HEK293 (cell line): ENCODE measurements around the gene MAP3K7.

Source experiments
- AEBP2 ChIP-seq: fragments of 450-650 bp; formaldehyde crosslinking; IDR thresholded peaks from 2 replicates; pipeline ENCODE4 v1.5.1; 2016; ENCODE audit warnings: missing biosample characterization, missing genetic modification characterization, borderline replicate concordance
- BCL6B ChIP-seq: fragments of 450-650 bp; formaldehyde crosslinking; IDR thresholded peaks from 2 replicates; pipeline ENCODE4 v1.5.1; 2017; ENCODE audit warnings: missing biosample characterization, missing genetic modification characterization
- CTCF ChIP-seq: fragments of 450-650 bp; formaldehyde crosslinking; IDR thresholded peaks from 2 replicates; pipeline ENCODE4 v1.5.1; 2016; ENCODE audit warnings: missing biosample characterization, missing genetic modification characterization
- GLI2 ChIP-seq: fragments of 450-650 bp; formaldehyde crosslinking; IDR thresholded peaks from 2 replicates; pipeline ENCODE4; 2017; ENCODE audit warnings: missing biosample characterization, missing genetic modification characterization, low read depth, borderline replicate concordance
- GLI4 ChIP-seq: fragments of 450-650 bp; formaldehyde crosslinking; IDR thresholded peaks from 2 replicates; pipeline ENCODE4 v1.5.1; 2016; ENCODE audit warnings: missing biosample characterization, missing genetic modification characterization
- GLIS1 ChIP-seq: fragments of 450-650 bp; formaldehyde crosslinking; IDR thresholded peaks from 2 replicates; pipeline ENCODE4 v1.5.1; 2016; ENCODE audit warnings: missing biosample characterization, missing genetic modification characterization
- IKZF3 ChIP-seq: fragments of 450-650 bp; IDR thresholded peaks from 2 replicates; pipeline ENCODE4 v1.5.0; 2018; ENCODE audit warnings: missing biosample characterization, mild to moderate bottlenecking, missing genetic modification characterization, moderate library complexity
- KLF10 ChIP-seq: fragments of 450-650 bp; IDR thresholded peaks from 2 replicates; pipeline ENCODE4 v1.5.1; 2018; ENCODE audit warnings: missing biosample characterization, mild to moderate bottlenecking, missing genetic modification characterization
- MYNN ChIP-seq: fragments of 450-650 bp; formaldehyde crosslinking; IDR thresholded peaks from 2 replicates; pipeline ENCODE4 v1.5.1; 2016; ENCODE audit warnings: missing biosample characterization, missing genetic modification characterization, borderline replicate concordance
- SP7 ChIP-seq: fragments of 450-650 bp; formaldehyde crosslinking; IDR thresholded peaks from 2 replicates; pipeline ENCODE4 v1.5.1; 2016; ENCODE audit warnings: missing biosample characterization, missing genetic modification characterization
- TCF7L2 ChIP-seq: IDR thresholded peaks from 2 replicates; pipeline ENCODE4 v1.6.1; 2011; ENCODE audit warnings: low read depth, mild to moderate bottlenecking, inconsistent platforms, low read length, moderate library complexity, borderline replicate concordance
- ZFP3 ChIP-seq: fragments of 450-650 bp; formaldehyde crosslinking; IDR thresholded peaks from 2 replicates; pipeline ENCODE4 v1.5.1; 2016; ENCODE audit warnings: low read depth, missing biosample characterization, missing genetic modification characterization
- ZNF121 ChIP-seq: fragments of 450-650 bp; formaldehyde crosslinking; IDR thresholded peaks from 2 replicates; pipeline ENCODE4 v1.5.1; 2016; ENCODE audit warnings: missing biosample characterization, missing genetic modification characterization
- ZNF169 ChIP-seq: fragments of 450-650 bp; formaldehyde crosslinking; IDR thresholded peaks from 2 replicates; pipeline ENCODE4 v1.5.1; 2016; ENCODE audit warnings: missing biosample characterization, missing genetic modification characterization
- ZNF184 ChIP-seq: fragments of 450-650 bp; IDR thresholded peaks from 2 replicates; pipeline ENCODE4 v1.5.1; 2018; ENCODE audit warnings: missing biosample characterization, mild to moderate bottlenecking, missing genetic modification characterization
- ZNF248 ChIP-seq: fragments of 450-650 bp; formaldehyde crosslinking; IDR thresholded peaks from 2 replicates; pipeline ENCODE4 v1.5.1; 2017; ENCODE audit warnings: missing biosample characterization, missing genetic modification characterization
- ZNF311 ChIP-seq: fragments of 450-650 bp; formaldehyde crosslinking; IDR thresholded peaks from 2 replicates; pipeline ENCODE4 v1.5.1; 2017; ENCODE audit warnings: missing biosample characterization, missing genetic modification characterization, borderline replicate concordance
- ZNF362 ChIP-seq: fragments of 450-650 bp; formaldehyde crosslinking; IDR thresholded peaks from 2 replicates; pipeline ENCODE4 v1.5.1; 2016; ENCODE audit warnings: missing biosample characterization, missing genetic modification characterization
- ZNF394 ChIP-seq: fragments of 450-650 bp; formaldehyde crosslinking; IDR thresholded peaks from 2 replicates; pipeline ENCODE4 v1.5.1; 2016; ENCODE audit warnings: missing biosample characterization, missing genetic modification characterization, mild to moderate bottlenecking, moderate library complexity, borderline replicate concordance
- ZNF416 ChIP-seq: fragments of 450-650 bp; formaldehyde crosslinking; IDR thresholded peaks from 2 replicates; pipeline ENCODE4 v1.5.1; 2016; ENCODE audit warnings: missing biosample characterization, missing genetic modification characterization
- ZNF426 ChIP-seq: fragments of 450-650 bp; formaldehyde crosslinking; IDR thresholded peaks from 2 replicates; pipeline ENCODE4 v1.5.1; 2017; ENCODE audit warnings: missing biosample characterization, missing genetic modification characterization, mild to moderate bottlenecking, inconsistent platforms, moderate library complexity
- ZNF48 ChIP-seq: fragments of 450-650 bp; formaldehyde crosslinking; IDR thresholded peaks from 2 replicates; pipeline ENCODE4 v1.5.1; 2016; ENCODE audit warnings: missing biosample characterization, missing genetic modification characterization
- ZNF510 ChIP-seq: fragments of 450-650 bp; formaldehyde crosslinking; IDR thresholded peaks from 2 replicates; pipeline ENCODE4 v1.5.1; 2018; ENCODE audit warnings: mild to moderate bottlenecking, missing genetic modification characterization, missing biosample characterization; ENCODE audit not compliant: insufficient replicate concordance
- ZNF530 ChIP-seq: fragments of 450-650 bp; formaldehyde crosslinking; IDR thresholded peaks from 2 replicates; pipeline ENCODE4 v1.5.1; 2016; ENCODE audit warnings: low read depth, missing biosample characterization, missing genetic modification characterization
- ZNF558 ChIP-seq: fragments of 450-650 bp; formaldehyde crosslinking; IDR thresholded peaks from 2 replicates; pipeline ENCODE4 v1.5.1; 2016; ENCODE audit warnings: missing biosample characterization, missing genetic modification characterization
- ZNF585B ChIP-seq: fragments of 450-650 bp; formaldehyde crosslinking; IDR thresholded peaks from 2 replicates; pipeline ENCODE4 v1.5.1; 2016; ENCODE audit warnings: missing biosample characterization, missing genetic modification characterization
- ZNF600 ChIP-seq: fragments of 450-650 bp; formaldehyde crosslinking; IDR thresholded peaks from 2 replicates; pipeline ENCODE4 v1.5.1; 2016; ENCODE audit warnings: missing biosample characterization, missing genetic modification characterization
- ZNF664 ChIP-seq: fragments of 450-650 bp; formaldehyde crosslinking; IDR thresholded peaks from 2 replicates; pipeline ENCODE4 v1.5.1; 2016; ENCODE audit warnings: missing biosample characterization, missing genetic modification characterization
- ZNF704 ChIP-seq: fragments of 450-650 bp; formaldehyde crosslinking; IDR thresholded peaks from 2 replicates; pipeline ENCODE4 v1.5.1; 2016; ENCODE audit warnings: missing biosample characterization, missing genetic modification characterization
- ZNF830 ChIP-seq: fragments of 450-650 bp; IDR thresholded peaks from 2 replicates; pipeline ENCODE4 v1.5.0; 2018; ENCODE audit warnings: missing biosample characterization, missing genetic modification characterization, low read depth, mild to moderate bottlenecking, moderate library complexity
- ZSCAN4 ChIP-seq: fragments of 450-650 bp; formaldehyde crosslinking; IDR thresholded peaks from 2 replicates; pipeline ENCODE4 v1.5.1; 2017; ENCODE audit warnings: missing biosample characterization, missing genetic modification characterization

Gene MAP3K7

GRCh38 chr6:90478789-90479602, 107.9 kb downstream of the MAP3K7 start (continued):
- TF ChIP-seq CTCF (tag by site-specific recombination) (peak; percentile 88), AEBP2 (no peak), KLF10 (tag by site-specific recombination) (peak; percentile 40; the same call in 1 of the 2 replicates), IKZF3 (peak; percentile 92), ZNF48 (tag by site-specific recombination) (no peak), ZNF530 (tag by site-specific recombination) (no peak), SP7 (peak; percentile 72; the same call in 1 of the 2 replicates), ZFP3 (no peak), BCL6B (tag by site-specific recombination) (no peak), ZNF704 (tag by site-specific recombination) (no peak), ZNF664 (tag by site-specific recombination) (peak; percentile 81; the same call in 1 of the 2 replicates), ZNF184 (tag by site-specific recombination) (peak; percentile 58; the same call in 1 of the 2 replicates), ZNF362 (tag by site-specific recombination) (no peak), GLI4 (tag by site-specific recombination) (no peak), ZNF600 (tag by site-specific recombination) (peak; percentile 90), GLIS1 (tag by site-specific recombination) (no peak), ZNF248 (tag by site-specific recombination) (no peak), GLI2 (tag by site-specific recombination) (no peak), ZNF416 (tag by site-specific recombination) (no peak), MYNN (tag by site-specific recombination) (no peak), ZNF311 (tag by site-specific recombination) (no peak), ZNF585B (no peak), ZNF121 (tag by site-specific recombination) (no peak), ZNF510 (tag by site-specific recombination) (no peak), ZSCAN4 (tag by site-specific recombination) (no peak; the same call in 1 of the 2 replicates), ZNF426 (tag by site-specific recombination) (no peak), ZNF394 (tag by site-specific recombination) (peak; percentile 34; the same call in 1 of the 2 replicates), ZNF169 (tag by site-specific recombination) (no peak), ZNF830 (tag by site-specific recombination) (no peak), ZNF558 (tag by site-specific recombination) (no peak; the same call in 1 of the 2 replicates), TCF7L2 (no peak)
